Measurements from ENCODE around the gene SAFB. TPM values are rescaled to one million over a fixed set of nuclear protein-coding genes. Genes with fewer than 3 reads are reported as not detected.

SAFB gene
- total and polyA plus RNA-seq, 2 of the 13 experiments (the other 11 are each of a cell fraction or from before 2014, with no cell fraction given), result 21.0 to 28.4 TPM

DNA sequence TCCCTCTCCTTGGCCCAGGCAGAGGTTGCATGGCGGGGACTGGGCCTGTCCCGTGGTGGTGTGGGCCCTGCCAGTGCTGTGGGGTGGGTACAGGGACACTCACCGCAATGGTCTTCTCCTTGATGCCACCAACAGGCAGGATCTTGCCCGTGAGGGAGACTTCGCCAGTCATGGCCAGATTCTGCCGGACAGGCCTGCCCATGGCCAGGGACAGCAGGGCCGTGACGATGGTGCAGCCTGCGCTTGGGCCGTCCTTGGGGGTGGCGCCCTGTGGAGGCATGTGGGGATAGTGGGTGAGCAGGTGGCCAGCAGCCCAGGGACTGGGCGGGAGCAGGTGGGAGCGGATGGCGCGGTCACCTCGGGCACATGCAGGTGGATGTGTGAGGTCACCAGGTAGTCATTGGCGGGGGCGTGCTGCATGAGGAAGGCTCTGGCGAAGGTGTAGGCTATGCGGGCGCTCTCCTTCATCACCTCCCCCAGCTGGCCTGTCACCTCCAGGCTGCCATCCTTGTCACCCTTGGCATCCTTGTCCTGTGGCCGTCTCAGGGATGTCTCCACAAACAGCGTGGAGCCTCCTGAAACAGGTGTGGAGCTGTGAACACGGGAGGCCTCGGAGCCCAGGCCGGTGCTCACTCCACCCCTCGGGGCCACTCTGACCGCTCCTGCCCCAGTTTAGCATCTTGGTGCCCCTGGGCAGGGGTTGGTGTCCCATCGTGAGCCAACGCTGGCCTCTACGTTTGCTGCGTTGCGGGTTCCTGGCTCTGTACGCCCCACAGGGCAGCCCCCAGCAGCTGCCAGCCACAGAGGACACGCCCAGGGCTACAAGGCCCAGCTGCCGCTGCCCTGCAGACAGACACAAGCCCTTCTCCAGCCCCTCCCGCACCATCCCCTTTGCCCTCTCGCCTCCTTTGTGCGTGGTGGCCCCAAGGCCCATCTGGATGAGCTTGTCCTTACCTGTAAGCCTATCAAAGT is 70.6 kb downstream of the SAFB start:
- 95% methylated on average over 10 of the region's 39 CpGs for WGBS (ENCODE audit: low lambda C conversion rate)
- Histone ChIP-seq H3K27ac (ENCODE audit: extremely low read length, insufficient read depth, low read length) (no peak overlapping the region), H3K4me1 (ENCODE audit: insufficient read depth, low read length) (peaks cover 14% of the 10 kb centered on the region; the same call in 1 of the 2 replicates), H3K9me3 (ENCODE audit: low read length) (no peaks in the 10 kb centered on the region), H3K9ac (ENCODE audit: insufficient read depth, low read depth, low read length) (no peak overlapping the region), H3K4me2 (ENCODE audit: low read depth, low read length) (no peak overlapping the region), H4K20me1 (ENCODE audit: insufficient read depth, low read length) (peaks cover 38% of the 10 kb centered on the region), H3K4me3 (replicated peaks in 1 of 3; ENCODE audit: insufficient read depth in 1 of 3, low read depth in 2 of 3, low read length in 3 of 3) (no peak overlapping the region), H3K36me3 (replicated peaks in 1 of 2; ENCODE audit: control insufficient read depth in 1 of 2, insufficient read depth in 2 of 2, low read length in 2 of 2) (peaks cover 28 to 66% of the 10 kb centered on the region in 2 experiments), H3K79me2 (ENCODE audit: insufficient read depth, low read length) (peaks cover 35% of the 10 kb centered on the region), H2AFZ (ENCODE audit: low read length) (no peak overlapping the region), H3K27me3 (ENCODE audit: control insufficient read depth in 1 of 2, insufficient read depth in 2 of 2, low read length in 2 of 2) (no peaks in the 10 kb centered on the region; a peak in 1 of 5 replicates)
- intact Hi-C loops (cut with micrococcal nuclease; ENCODE audit: unreplicated experiment) (no loop called here), in situ Hi-C loops (cut with HindIII; ENCODE audit: extremely low pct_ligation_motif_present, low pct_unique_long_range_greater_than_20kb) (no loop called here)
- BruUV-seq (replicated peaks), result no TSS peak
- FAIRE-seq (no peak), ATAC-seq (no peak), DNase-seq (ENCODE audit: low spot score) (no peak)
- ChIA-PET CTCF (ENCODE audit: low intra/inter-chr PET ratio, low total read pairs) (no interaction called here), POLR2A (interaction anchor here (0.7 kb wide), 1 partner anchor 25 kb away, joined by 4 read pairs; no protein-coding TSS in a partner anchor)
- TF ChIP-seq ZFP82 (CRISPR knock-in tag; IDR thresholded peaks at IDR 0.05; ENCODE audit: borderline replicate concordance) (no peak), RBFOX2 (IDR thresholded peaks at IDR 0.05; ENCODE audit: low read depth, low read length) (peak; percentile 90), NFIC (IDR thresholded peaks at IDR 0.05; ENCODE audit: low read length) (no peak), POLR2A (IDR thresholded peaks at IDR 0.05; ENCODE audit: insufficient read depth in 1 of 2, low read depth in 2 of 2, low read length in 2 of 2) (peak in 1 of 2 experiments; percentile 71), HHEX (CRISPR knock-in tag; IDR thresholded peaks at IDR 0.05) (no peak), CBX5 (CRISPR knock-in tag; IDR thresholded peaks at IDR 0.05; ENCODE audit: borderline replicate concordance) (0 out of 2 replicates have a peak, but pooled peaks have one; percentile 2), PRMT3 (CRISPR knock-in tag; IDR thresholded peaks at IDR 0.05; ENCODE audit: borderline replicate concordance, low read depth) (no peak), RBM39 (IDR thresholded peaks at IDR 0.05; ENCODE audit: low read depth, low read length, poor library complexity, severe bottlenecking) (peak; percentile 62), AGO2 (optimal IDR thresholded peaks at IDR 0.05; ENCODE audit: low read depth, low read length) (peak; percentile 98), ZNF253 (CRISPR knock-in tag; IDR thresholded peaks at IDR 0.05; ENCODE audit: borderline replicate concordance) (0 out of 2 replicates have a peak, but pooled peaks have one; percentile 42), POLR2AphosphoS5 (IDR thresholded peaks at IDR 0.05; ENCODE audit: low read depth, low read length) (peak; percentile 26; the same call in 1 of the 2 replicates), RBM22 (optimal IDR thresholded peaks at IDR 0.05; ENCODE audit: low read length) (peak; percentile 84), HNRNPL (IDR thresholded peaks at IDR 0.05; ENCODE audit: low read depth, low read length) (0 out of 2 replicates have a peak, but pooled peaks have one; percentile 42), ZNF598 (CRISPR knock-in tag; IDR thresholded peaks at IDR 0.05; ENCODE audit: borderline replicate concordance) (0 out of 2 replicates have a peak, but pooled peaks have one; percentile 48), HOXA3 (CRISPR knock-in tag; IDR thresholded peaks at IDR 0.05) (peak; percentile 15; the same call in 1 of the 2 replicates), ZFY (CRISPR knock-in tag; IDR thresholded peaks at IDR 0.05) (peak; percentile 16; the same call in 1 of the 2 replicates)
- TF ChIP-seq, protein P1, sequence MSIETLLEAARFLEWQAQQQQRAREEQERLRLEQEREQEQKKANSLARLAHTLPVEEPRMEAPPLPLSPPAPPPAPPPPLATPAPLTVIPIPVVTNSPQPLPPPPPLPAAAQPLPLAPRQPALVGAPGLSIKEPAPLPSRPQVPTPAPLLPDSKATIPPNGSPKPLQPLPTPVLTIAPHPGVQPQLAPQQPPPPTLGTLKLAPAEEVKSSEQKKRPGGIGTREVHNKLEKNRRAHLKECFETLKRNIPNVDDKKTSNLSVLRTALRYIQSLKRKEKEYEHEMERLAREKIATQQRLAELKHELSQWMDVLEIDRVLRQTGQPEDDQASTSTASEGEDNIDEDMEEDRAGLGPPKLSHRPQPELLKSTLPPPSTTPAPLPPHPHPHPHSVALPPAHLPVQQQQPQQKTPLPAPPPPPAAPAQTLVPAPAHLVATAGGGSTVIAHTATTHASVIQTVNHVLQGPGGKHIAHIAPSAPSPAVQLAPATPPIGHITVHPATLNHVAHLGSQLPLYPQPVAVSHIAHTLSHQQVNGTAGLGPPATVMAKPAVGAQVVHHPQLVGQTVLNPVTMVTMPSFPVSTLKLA (IDR thresholded peaks at IDR 0.05), result 0 out of 2 replicates have a peak, but pooled peaks have one; percentile 33
- TF ChIP-seq, protein P2, sequence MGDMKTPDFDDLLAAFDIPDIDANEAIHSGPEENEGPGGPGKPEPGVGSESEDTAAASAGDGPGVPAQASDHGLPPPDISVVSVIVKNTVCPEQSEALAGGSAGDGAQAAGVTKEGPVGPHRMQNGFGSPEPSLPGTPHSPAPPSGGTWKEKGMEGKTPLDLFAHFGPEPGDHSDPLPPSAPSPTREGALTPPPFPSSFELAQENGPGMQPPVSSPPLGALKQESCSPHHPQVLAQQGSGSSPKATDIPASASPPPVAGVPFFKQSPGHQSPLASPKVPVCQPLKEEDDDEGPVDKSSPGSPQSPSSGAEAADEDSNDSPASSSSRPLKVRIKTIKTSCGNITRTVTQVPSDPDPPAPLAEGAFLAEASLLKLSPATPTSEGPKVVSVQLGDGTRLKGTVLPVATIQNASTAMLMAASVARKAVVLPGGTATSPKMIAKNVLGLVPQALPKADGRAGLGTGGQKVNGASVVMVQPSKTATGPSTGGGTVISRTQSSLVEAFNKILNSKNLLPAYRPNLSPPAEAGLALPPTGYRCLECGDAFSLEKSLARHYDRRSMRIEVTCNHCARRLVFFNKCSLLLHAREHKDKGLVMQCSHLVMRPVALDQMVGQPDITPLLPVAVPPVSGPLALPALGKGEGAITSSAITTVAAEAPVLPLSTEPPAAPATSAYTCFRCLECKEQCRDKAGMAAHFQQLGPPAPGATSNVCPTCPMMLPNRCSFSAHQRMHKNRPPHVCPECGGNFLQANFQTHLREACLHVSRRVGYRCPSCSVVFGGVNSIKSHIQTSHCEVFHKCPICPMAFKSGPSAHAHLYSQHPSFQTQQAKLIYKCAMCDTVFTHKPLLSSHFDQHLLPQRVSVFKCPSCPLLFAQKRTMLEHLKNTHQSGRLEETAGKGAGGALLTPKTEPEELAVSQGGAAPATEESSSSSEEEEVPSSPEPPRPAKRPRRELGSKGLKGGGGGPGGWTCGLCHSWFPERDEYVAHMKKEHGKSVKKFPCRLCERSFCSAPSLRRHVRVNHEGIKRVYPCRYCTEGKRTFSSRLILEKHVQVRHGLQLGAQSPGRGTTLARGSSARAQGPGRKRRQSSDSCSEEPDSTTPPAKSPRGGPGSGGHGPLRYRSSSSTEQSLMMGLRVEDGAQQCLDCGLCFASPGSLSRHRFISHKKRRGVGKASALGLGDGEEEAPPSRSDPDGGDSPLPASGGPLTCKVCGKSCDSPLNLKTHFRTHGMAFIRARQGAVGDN (CRISPR knock-in tag; IDR thresholded peaks at IDR 0.05), result peak; percentile 41
